Activated naive CD8-positive, alpha-beta T cell treated with anti-CD3 and anti-CD28 coated beads for 36 hours (primary cell): Measurements from ENCODE around the gene CHML. TPM values are rescaled to one million over a fixed set of nuclear protein-coding genes. Genes with fewer than 3 reads are reported as not detected.

ENCODE experiments used
- DNase-seq: peaks from one replicate; pipeline ENCODE4 v3.0.0; 2021
- H3K27ac Mint-ChIP-seq: one replicate; pipeline ENCODE4 v1.8.0; 2022; ENCODE audit warnings: mild to moderate bottlenecking, moderate library complexity, mixed read lengths
- H3K27me3 Mint-ChIP-seq: one replicate; pipeline ENCODE4 v1.8.0; 2022; ENCODE audit warnings: mild to moderate bottlenecking, mixed read lengths
- H3K36me3 Mint-ChIP-seq: one replicate; pipeline ENCODE4 v1.8.0; 2021; ENCODE audit warnings: mild to moderate bottlenecking, mixed read lengths
- H3K4me1 Mint-ChIP-seq: one replicate; pipeline ENCODE4 v1.8.0; 2021; ENCODE audit warnings: mixed read lengths
- H3K4me3 Mint-ChIP-seq: one replicate; pipeline ENCODE4 v1.8.0; 2022; ENCODE audit warnings: mild to moderate bottlenecking, moderate library complexity, mixed read lengths
- H3K9me3 Mint-ChIP-seq: one replicate; pipeline ENCODE4 v1.8.0; 2022; ENCODE audit warnings: mixed read lengths
- total RNA-seq, 2 experiments: library from RNA; stranded (reverse); gene quantifications; one replicate each; pipeline ENCODE4 v1.2.3, GENCODE V29; 2021

Gene CHML
- total RNA-seq, 2 experiments from 2014 or later = 24.3 to 27.6 TPM

GRCh38 chr1:241598249-241598648 lies 41.9 kb downstream of the CHML start:
- Mint-ChIP-seq H3K4me1 (no peaks in the 10 kb centered on the region), H3K27me3 (no peaks in the 10 kb centered on the region), H3K36me3 (peaks cover 6% of the 10 kb centered on the region), H3K9me3 (no peaks in the 10 kb centered on the region), H3K27ac (no peak overlapping the region), H3K4me3 (no peak overlapping the region)
- no peak for DNase-seq

GRCh38 chr1:241596633-241597032 lies 43.5 kb downstream of the CHML start:
- Mint-ChIP-seq H3K27ac (no peak overlapping the region), H3K36me3 (peaks cover 4% of the 10 kb centered on the region), H3K4me1 (peaks cover 5% of the 10 kb centered on the region), H3K27me3 (no peaks in the 10 kb centered on the region), H3K4me3 (no peak overlapping the region), H3K9me3 (no peaks in the 10 kb centered on the region)
- DNase-seq = no peak

DNA sequence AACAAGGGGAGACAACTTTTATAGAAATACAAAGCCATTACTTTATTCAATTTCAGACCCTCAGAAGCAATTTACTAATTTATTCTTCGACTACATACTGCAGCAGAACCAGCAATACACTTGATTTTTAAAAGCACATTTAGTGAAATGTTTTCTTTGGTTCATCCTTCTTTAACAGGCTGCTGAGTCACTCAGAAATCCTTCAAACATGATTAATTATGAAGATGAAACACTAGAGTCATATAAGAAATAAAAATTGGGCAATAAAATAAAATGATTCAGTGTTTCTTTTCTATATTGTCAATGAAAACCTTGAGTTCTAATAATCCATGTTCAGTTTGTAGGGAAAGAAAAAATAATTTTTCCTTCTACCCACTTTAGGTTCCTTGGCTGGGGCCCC lies 47.0 kb downstream of the CHML start:
- no peaks in the 10 kb centered on the region for H3K9me3 Mint-ChIP-seq
- H3K27ac Mint-ChIP-seq = peak overlapping the region; percentile 26
- H3K4me3 Mint-ChIP-seq = no peak overlapping the region
- peaks cover 5% of the 10 kb centered on the region for H3K4me1 Mint-ChIP-seq
- H3K36me3 Mint-ChIP-seq = peaks cover 2% of the 10 kb centered on the region
- no peak for DNase-seq
- H3K27me3 Mint-ChIP-seq = no peaks in the 10 kb centered on the region

- Mint-ChIP-seq H3K27ac (no peak overlapping the region), H3K9me3 (no peaks in the 10 kb centered on the region), H3K36me3 (peaks cover 2% of the 10 kb centered on the region), H3K4me3 (no peak overlapping the region), H3K4me1 (peaks cover 5% of the 10 kb centered on the region), H3K27me3 (no peaks in the 10 kb centered on the region)
- DNase-seq = no peak
Measured at GRCh38 chr1:241592273-241592958, 47.8 kb downstream of the CHML start.

GRCh38 chr1:241591736-241592135 lies 48.4 kb downstream of the CHML start:
- H3K9me3 Mint-ChIP-seq = no peaks in the 10 kb centered on the region
- no peak overlapping the region for H3K4me3 Mint-ChIP-seq
- H3K4me1 Mint-ChIP-seq = peaks cover 5% of the 10 kb centered on the region
- H3K27ac Mint-ChIP-seq = no peak overlapping the region
- DNase-seq = no peak
- H3K27me3 Mint-ChIP-seq = no peaks in the 10 kb centered on the region
- peaks cover 2% of the 10 kb centered on the region for H3K36me3 Mint-ChIP-seq

DNA sequence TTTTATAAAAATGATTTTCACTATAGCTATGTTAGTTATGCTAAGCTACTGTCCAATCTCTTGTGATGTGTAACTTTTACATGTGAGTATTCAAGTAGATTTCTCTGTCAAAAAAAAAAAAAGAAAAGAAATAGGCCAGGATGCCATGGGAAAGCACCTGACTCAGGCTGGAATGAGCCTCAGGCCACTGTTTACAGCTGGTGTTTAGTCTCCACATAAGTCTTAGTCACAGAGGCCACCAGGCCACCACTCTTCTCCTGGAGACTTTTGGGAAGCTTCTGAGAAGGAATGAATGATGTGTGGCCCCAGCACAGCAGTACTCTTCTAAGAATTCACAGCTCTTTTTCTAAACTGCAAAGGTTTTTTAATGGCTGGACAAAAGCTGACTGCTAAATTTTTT lies 48.9 kb downstream of the CHML start:
- no peaks in the 10 kb centered on the region for H3K27me3 Mint-ChIP-seq
- DNase-seq = no peak
- peaks cover 2% of the 10 kb centered on the region for H3K36me3 Mint-ChIP-seq
- H3K4me3 Mint-ChIP-seq = no peak overlapping the region
- no peak overlapping the region for H3K27ac Mint-ChIP-seq
- no peaks in the 10 kb centered on the region for H3K9me3 Mint-ChIP-seq
- peaks cover 5% of the 10 kb centered on the region for H3K4me1 Mint-ChIP-seq

DNA sequence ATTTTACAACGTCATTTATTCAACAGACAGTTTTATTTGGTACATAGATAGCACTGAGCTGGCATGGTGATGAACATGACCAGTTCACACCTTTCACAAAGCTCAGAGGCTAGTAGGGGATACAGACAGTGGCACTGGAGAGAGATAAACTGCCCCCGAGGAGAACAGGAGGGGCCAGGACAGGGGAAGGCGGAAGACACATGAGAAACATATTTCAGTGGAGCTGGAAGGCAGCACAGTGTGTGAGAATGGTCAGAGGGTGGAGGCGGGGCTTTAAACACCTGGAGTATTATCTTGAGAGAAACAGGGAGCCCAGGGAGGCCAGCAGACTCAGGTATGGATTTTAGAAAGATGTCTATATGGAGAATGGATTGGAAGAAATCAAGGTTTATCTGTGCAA lies 49.5 kb downstream of the CHML start:
- Mint-ChIP-seq H3K27me3 (no peaks in the 10 kb centered on the region), H3K9me3 (no peaks in the 10 kb centered on the region), H3K4me1 (peaks cover 5% of the 10 kb centered on the region), H3K4me3 (no peak overlapping the region), H3K27ac (peak overlapping the region; percentile 4), H3K36me3 (no peaks in the 10 kb centered on the region)
- no peak for DNase-seq

Other genes with a start within 250 kb of the CHML start
- gene FH, start 120.6 kb downstream of the CHML start, total RNA-seq = 100 to 1,000 TPM; 101 to 103 TPM
- under 1 TPM; 0.34 to 0.37 TPM for gene KMO, start 108.0 kb downstream of the CHML start, total RNA-seq
- gene OPN3, start within 50 bp of the CHML start, total RNA-seq = 1 to 10 TPM; 8.6 to 9.3 TPM
- gene WDR64, start 11.9 kb upstream of the CHML start, total RNA-seq = under 1 TPM in 1 of 2 experiments, not detected in 1; 0.32 TPM
- 10 to 100 TPM; 91.8 to 94.8 TPM for gene EXO1, start 207.8 kb upstream of the CHML start, total RNA-seq